Peyer's patch (tissue), 4 donors: Measurements from ENCODE around the gene CCDC3. TPM values are rescaled to one million over a fixed set of nuclear protein-coding genes. Genes with fewer than 3 reads are reported as not detected.
"Not testable (repeated sequence)": the region's sequence is repeated elsewhere in the genome, so short reads cannot be mapped to it uniquely, and the experiment has no call there.

Experiments
- DNase-seq, 3 donors: peaks; one replicate each; pipeline ENCODE4 v3.0.0-alpha.2; 2017 to 2019
- H3K27ac ChIP-seq, 4 donors: fragments of 200-600 bp; sonication (generic); one replicate each; pipeline ENCODE4 v1.5.1; 2016 to 2019
- H3K27me3 ChIP-seq, 2 donors: fragments of 200-600 bp; sonication (generic); one replicate each; pipeline ENCODE4 v1.5.1; 2019
- H3K36me3 ChIP-seq, 3 donors: fragments of 200-600 bp; sonication (generic); one replicate each; pipeline ENCODE4 v1.5.1; 2016 to 2019
- H3K4me1 ChIP-seq, 4 donors: fragments of 200-600 bp; sonication (generic); one replicate each; pipeline ENCODE4 v1.5.1; 2016 to 2019
- H3K4me3 ChIP-seq, 4 donors: fragments of 200-600 bp; sonication (generic); 1 replicate in 3 of 4; 2 replicates in 1 of 4; pipeline ENCODE4 v1.5.1; 2016 to 2019; ENCODE audit warnings: mild to moderate bottlenecking in 1 of 4
- H3K9me3 ChIP-seq, 4 donors: fragments of 200-600 bp; sonication (generic); one replicate each; pipeline ENCODE4 v1.5.1; 2016 to 2019; ENCODE audit warnings: mild to moderate bottlenecking in 1 of 4
- POLR2A ChIP-seq, 2 donors: fragments of 450-650 bp; IDR thresholded peaks; one replicate each; pipeline ENCODE4 v1.5.1; 2017; ENCODE audit warnings: antibody characterized with exemption in 2 of 2, mild to moderate bottlenecking in 2 of 2, moderate library complexity in 2 of 2
- total RNA-seq, 4 donors: library from RNA; depleted of rRNA; stranded (reverse); fragments of >200 nt; gene quantifications; one replicate each; pipeline ENCODE4 v1.1.0, GENCODE V29; 2016
- TF ChIP-seq, protein P1 (sequence below), 6 experiments: fragments of 450-650 bp in 4 of 6; fragments of 200-600 bp in 2 of 6; sonication (generic) in 1 of 6; IDR thresholded peaks; one replicate each; pipeline ENCODE4 v1.5.1; 2017 to 2019; ENCODE audit warnings: antibody characterized with exemption in 6 of 6, mild to moderate bottlenecking in 3 of 6, moderate library complexity in 1 of 6

CCDC3 gene
- total RNA-seq, 4 donors from 2014 or later, result 1.1 to 3.9 (median 2.7) TPM

DNA sequence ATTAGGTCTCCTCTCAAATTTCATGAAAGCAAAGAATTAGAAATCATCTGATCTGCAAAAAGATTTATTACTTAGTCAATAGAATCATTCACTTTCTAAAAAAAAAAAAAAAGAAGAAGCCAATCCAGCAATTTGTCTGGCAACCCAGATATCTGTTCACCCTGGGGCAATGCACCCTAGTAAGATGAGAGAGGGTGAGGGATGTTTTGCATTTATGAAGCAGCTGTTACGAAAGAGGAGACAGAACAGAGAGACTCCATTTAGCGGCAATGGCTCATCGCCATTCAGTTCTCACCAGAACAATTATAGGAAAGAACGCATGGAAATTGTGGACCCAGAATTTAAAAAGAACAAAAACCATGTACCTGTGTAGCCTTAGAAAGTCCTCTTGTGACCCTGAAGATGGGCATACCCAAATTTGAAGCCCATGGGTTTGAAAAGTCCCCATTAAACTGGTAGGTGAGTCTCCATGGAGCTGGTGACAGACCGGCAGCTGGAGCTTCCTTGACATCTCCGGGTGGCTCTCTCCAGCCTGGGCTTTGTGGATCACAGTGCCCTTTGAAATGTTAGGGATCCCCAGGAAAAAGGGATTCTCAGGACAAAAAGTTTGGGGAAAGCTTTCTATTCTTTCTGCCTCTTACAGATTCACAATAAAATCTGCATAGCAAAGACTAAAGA lies 45.5 kb upstream of the CCDC3 start:
- no peaks in the 10 kb centered on the region for H3K9me3 ChIP-seq

DNA sequence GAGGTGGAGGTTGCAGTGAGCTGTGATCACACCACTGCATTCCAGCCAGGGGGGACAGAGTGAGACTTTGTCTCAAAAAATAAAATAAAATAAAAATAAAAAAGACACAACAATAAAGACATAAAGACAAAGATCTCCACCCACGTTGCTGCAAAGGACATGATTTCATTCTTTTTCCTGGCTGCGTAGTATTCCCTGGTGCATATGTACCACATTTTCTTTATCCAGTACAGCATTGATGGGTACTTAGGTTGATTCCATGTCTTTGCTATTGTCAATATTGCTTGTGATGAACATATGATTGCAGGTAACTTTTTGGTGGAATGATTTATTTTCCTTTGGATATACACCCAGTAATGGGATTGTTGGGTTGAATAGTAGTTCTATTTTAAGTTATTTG lies 42.0 kb upstream of the CCDC3 start:
- TF ChIP-seq POLR2A (IDR thresholded peaks at IDR 0.05), result no peak
- TF ChIP-seq, protein P1, sequence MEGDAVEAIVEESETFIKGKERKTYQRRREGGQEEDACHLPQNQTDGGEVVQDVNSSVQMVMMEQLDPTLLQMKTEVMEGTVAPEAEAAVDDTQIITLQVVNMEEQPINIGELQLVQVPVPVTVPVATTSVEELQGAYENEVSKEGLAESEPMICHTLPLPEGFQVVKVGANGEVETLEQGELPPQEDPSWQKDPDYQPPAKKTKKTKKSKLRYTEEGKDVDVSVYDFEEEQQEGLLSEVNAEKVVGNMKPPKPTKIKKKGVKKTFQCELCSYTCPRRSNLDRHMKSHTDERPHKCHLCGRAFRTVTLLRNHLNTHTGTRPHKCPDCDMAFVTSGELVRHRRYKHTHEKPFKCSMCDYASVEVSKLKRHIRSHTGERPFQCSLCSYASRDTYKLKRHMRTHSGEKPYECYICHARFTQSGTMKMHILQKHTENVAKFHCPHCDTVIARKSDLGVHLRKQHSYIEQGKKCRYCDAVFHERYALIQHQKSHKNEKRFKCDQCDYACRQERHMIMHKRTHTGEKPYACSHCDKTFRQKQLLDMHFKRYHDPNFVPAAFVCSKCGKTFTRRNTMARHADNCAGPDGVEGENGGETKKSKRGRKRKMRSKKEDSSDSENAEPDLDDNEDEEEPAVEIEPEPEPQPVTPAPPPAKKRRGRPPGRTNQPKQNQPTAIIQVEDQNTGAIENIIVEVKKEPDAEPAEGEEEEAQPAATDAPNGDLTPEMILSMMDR (IDR thresholded peaks at IDR 0.05), result no peak
- H3K36me3 ChIP-seq, result no peaks in the 10 kb centered on the region
- no peaks in the 10 kb centered on the region for H3K4me1 ChIP-seq
- no peak overlapping the region for H3K27ac ChIP-seq
- H3K4me3 ChIP-seq, result no peak overlapping the region
- no peak for DNase-seq
- H3K27me3 ChIP-seq, result no peaks in the 10 kb centered on the region
- no peaks in the 10 kb centered on the region for H3K9me3 ChIP-seq

More for the DNA sequence above, 45.5 kb upstream of the CCDC3 start:
- no peaks in the 10 kb centered on the region for H3K36me3 ChIP-seq
- no peaks in the 10 kb centered on the region for H3K4me1 ChIP-seq
- H3K4me3 ChIP-seq, result no peak overlapping the region
- DNase-seq, result no peak
- no peaks in the 10 kb centered on the region for H3K27me3 ChIP-seq
- no peak for TF ChIP-seq POLR2A (IDR thresholded peaks at IDR 0.05)
- TF ChIP-seq, protein P1 (IDR thresholded peaks at IDR 0.05), result no peak
- H3K27ac ChIP-seq, result no peak overlapping the region

DNA sequence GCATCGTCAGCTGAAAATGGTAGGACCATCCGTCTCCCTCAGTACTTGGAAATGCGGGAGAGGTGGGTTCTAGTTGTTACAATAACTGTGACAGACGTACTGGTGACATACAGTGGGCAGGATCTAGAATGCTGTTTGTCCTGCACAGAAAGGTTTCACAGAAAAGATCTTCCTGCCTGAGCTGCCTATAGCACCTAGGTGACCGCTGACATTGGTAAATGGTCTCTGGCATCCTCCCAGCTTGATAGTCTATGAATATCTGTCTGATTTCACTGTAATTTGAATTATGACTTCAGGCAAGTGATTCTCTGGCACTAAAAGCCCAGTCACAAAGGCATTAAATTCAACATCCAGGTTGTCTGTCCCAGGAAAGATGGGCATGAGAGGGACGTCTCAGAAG lies 38.2 kb upstream of the CCDC3 start:
- no peaks in the 10 kb centered on the region for H3K36me3 ChIP-seq
- no peaks in the 10 kb centered on the region for H3K4me1 ChIP-seq
- no peaks in the 10 kb centered on the region for H3K27me3 ChIP-seq
- no peaks in the 10 kb centered on the region for H3K9me3 ChIP-seq
- H3K4me3 ChIP-seq, result no peak overlapping the region
- TF ChIP-seq POLR2A (IDR thresholded peaks at IDR 0.05), result no peak
- TF ChIP-seq, protein P1 (IDR thresholded peaks at IDR 0.05), result no peak
- H3K27ac ChIP-seq, result no peak overlapping the region
- DNase-seq, result no peak

DNA sequence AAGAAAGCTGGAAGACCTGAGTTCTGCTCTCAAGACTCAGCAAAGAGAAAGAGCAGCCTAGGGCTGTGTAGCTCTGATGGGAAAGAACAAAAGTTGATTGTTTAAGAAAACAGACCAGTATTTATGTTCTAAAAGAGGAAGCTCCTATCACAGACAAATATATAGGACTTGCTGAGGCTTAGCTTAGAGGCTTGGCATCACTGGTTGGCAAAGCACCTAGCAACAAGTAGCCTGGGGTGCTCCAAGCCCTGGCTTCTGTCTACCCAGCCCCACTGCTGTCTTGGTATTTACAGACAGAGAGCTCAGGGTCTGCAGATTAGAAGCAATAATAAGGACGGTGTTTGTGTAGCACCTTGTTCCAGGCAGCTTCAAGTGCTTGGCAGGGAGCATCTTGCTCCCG lies 36.9 kb upstream of the CCDC3 start:
- H3K36me3 ChIP-seq, result no peaks in the 10 kb centered on the region
- H3K27me3 ChIP-seq, result no peaks in the 10 kb centered on the region
- DNase-seq, result no peak
- TF ChIP-seq, protein P1 (IDR thresholded peaks at IDR 0.05), result no peak
- TF ChIP-seq POLR2A (IDR thresholded peaks at IDR 0.05), result no peak
- no peak overlapping the region for H3K27ac ChIP-seq
- no peaks in the 10 kb centered on the region for H3K9me3 ChIP-seq
- H3K4me1 ChIP-seq, result no peaks in the 10 kb centered on the region
- no peak overlapping the region for H3K4me3 ChIP-seq

DNA sequence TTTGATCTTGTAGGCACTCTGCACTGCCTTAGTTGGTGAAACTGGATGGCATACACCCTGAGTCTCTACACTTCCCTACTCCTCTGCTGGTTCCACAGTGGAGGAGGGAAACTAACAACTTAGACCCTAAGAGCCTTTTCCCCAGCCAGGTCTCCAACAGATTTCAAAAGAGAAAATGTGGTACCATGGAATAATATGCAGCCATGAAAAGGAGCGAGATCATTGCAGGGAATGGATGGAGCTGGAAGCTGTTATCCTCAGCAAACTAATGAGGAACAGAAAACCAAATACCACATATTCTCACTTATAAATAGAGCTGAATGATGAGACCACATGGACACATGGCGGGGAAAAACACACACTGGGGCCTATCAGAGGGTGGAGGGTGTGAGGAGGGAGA lies 36.3 kb upstream of the CCDC3 start:
- Histone ChIP-seq H3K9me3 (no peaks in the 10 kb centered on the region), H3K27ac (no peak overlapping the region), H3K36me3 (no peaks in the 10 kb centered on the region), H3K4me1 (no peaks in the 10 kb centered on the region), H3K27me3 (no peaks in the 10 kb centered on the region), H3K4me3 (no peak overlapping the region)
- TF ChIP-seq, protein P1 (IDR thresholded peaks at IDR 0.05), result no peak
- TF ChIP-seq POLR2A (IDR thresholded peaks at IDR 0.05), result no peak
- DNase-seq, result no peak

DNA sequence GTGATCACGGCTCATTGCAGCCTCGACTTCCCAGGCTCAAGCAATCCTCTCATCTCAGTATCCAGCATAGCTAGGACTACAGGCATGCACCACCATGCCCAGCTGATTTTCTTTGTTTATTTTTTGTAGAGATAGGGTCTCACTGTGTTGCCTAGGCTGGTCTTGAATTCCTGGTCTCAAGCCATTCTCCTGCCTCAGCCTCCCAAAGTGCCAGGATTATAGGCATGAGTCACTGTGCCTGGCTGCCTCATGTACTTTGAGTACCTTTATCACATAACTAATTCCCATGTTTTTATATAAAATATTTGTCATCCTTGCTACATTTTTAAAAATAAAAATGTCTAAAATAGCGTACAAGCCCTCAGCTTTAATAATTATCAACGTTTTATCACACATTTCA lies 35.3 kb upstream of the CCDC3 start:
- Histone ChIP-seq H3K9me3 (no peaks in the 10 kb centered on the region), H3K27me3 (no peaks in the 10 kb centered on the region), H3K4me3 (no peak overlapping the region), H3K36me3 (no peaks in the 10 kb centered on the region), H3K27ac (no peak overlapping the region), H3K4me1 (no peaks in the 10 kb centered on the region)
- TF ChIP-seq, protein P1 (IDR thresholded peaks at IDR 0.05), result no peak
- TF ChIP-seq POLR2A (IDR thresholded peaks at IDR 0.05), result no peak
- DNase-seq, result no peak

DNA sequence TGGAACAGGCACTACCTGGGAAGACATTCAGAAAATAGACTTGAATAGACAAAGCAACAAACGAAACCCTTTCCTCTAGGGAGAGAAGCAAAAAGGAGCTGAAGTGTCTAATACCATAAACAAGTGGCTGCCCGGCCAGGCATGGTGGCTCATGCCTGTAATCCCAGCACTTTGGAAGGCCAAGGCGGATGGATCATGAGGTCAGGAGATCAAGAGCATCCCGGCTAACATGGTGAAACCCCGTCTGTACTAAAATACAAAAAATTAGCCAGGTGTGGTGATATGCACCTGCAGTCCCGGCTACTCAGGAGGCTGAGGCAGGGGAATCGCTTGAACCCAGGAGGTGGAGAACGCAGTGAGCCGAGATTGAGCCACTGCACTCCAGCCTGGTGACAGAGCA lies 34.2 kb upstream of the CCDC3 start:
- H3K4me3 ChIP-seq, H3K27me3 ChIP-seq, H3K9me3 ChIP-seq, H3K27ac ChIP-seq, H3K4me1 ChIP-seq, H3K36me3 ChIP-seq, DNase-seq: not testable (repeated sequence)
